Measurements from ENCODE around the gene MAEA.
A peak's percentile ranks its signal among the peaks of the same experiment; 100 is the strongest.

The MAEA gene

DNA sequence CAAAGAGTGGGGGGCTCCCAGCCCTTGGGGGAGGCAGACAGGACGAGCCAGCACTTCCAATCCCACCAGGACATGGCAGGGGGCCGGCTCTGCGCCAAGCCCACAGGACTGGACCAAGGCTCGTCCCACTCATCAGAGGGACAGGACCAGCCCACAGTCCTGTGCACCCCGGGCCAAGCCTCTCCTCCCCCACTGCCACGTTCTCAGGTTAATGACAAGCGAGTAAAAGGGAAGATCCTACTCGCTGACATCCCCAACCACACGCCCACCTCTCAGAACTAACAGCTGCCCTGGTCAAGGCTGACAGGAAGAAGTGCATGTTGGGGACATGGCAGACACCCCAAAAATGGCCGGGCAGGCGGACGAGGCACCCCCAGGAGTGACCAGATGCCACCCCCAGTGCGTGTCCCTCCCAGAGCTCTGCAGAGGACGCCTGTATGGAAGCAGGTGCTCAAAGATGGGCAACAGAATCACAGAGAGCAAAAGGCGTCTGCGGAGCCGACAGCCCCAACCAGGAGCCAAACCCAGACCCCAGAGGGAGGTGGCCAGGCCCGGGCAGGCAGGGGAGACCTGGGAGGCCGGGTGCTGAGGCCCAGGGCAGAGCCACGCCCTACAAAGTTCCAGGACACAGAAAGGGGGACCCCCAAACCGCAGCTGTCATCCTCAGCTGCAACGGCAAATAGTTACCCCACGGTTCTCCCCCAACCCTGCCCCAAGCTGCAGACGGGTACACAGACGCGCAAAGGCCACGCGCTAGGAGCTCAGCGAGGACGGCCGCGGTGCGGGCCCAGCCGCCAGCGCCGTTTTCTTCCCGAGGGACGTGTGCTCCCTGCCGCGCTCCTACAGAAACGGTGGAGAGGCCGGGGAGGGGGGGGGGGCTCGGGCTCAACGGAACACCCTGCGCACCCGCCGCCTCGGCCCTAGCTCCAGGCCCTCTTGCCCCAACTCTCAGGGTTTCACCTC, 42.5 kb upstream of the MAEA start:
- ATAC-seq = no peak
- Mint-ChIP-seq H3K27ac (peak overlapping the region; percentile 81), H3K27me3 (no peaks in the 10 kb centered on the region), H3K4me1 (peaks cover 78% of the 10 kb centered on the region), H3K36me3 (peaks cover 34% of the 10 kb centered on the region), H3K4me3 (peak overlapping the region; percentile 82), H3K9me3 (no peaks in the 10 kb centered on the region)

DNA sequence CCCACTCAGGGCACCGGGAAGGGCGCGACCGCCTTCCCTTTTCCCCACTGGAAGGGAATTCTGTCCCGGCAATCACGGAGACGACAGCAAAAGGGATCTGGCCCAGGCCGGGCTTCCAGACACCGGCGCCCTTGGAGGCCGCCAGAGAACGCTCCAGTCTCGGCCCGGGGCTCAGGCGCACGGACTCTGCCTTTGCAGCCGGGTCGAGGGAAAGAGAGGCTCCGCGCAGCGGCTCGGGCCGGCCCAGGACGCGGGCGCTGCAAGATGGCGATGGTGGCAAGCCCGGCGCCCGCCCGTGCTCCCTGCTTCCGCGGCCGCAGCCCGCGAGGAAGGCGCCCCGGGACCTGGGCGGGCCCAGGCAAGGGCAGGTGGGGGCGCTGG, 41.8 kb upstream of the MAEA start:
- Mint-ChIP-seq H3K9me3 (no peaks in the 10 kb centered on the region), H3K27ac (peak overlapping the region; percentile 81), H3K4me3 (peak overlapping the region; percentile 82), H3K27me3 (no peaks in the 10 kb centered on the region), H3K4me1 (peaks cover 77% of the 10 kb centered on the region), H3K36me3 (peaks cover 41% of the 10 kb centered on the region)
- no peak for ATAC-seq

DNA sequence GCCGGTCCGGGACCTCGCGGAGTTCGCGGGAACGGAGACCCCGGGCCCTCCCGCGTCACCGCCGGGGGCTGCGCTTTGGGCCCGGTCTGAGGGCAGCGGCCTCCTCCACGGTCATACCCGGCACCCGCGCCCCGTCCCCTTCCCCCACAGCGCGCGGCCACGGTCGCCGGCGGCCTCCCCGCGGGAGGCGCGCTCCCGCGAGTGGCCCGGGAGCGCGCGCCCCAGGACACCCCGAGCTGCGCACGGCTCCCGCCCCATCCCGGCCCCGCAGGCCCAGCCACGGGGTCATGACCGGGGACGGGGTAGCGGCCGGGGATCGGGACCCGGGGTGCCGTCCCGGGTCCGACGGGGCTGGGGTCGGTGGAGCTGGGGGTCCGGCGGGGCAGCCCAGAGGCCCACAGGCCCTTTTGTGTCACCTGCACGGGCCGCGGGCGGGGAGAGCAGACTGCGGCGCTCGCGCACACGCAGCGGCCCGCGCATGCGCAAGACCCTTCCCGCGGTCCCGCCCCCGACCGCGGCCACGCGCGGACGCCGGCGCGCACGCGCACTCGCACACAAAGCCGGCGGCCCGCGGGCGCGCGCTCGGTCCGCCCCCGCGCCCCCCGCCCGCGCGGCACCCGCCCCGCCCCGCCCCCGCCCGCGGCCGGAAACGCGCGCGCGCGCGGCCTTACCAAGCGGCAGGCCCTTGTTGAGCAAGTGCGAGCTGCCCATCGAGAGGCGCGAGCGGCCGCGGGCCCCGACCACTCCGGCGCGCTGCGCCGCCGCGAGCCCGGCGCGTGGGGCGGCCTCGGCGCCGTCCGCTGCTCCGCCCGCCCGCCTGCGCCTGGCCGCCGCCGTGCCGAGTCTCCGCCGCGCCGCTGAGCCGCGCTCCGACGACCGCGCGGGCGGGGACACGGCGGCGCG, 41.2 kb upstream of the MAEA start, which contains the start of gene CTBP1:
Gene CTBP1 (minus strand): TSS at position 886 of the 903 bp plus-strand sequence. CDS start 7,799 bp downstream, outside the sequence.
- Mint-ChIP-seq H3K9me3 (no peaks in the 10 kb centered on the region), H3K27ac (peak within 1 kb of the TSS; percentile 94), H3K4me1 (peaks cover 77% of the 10 kb centered on the region), H3K27me3 (no peaks in the 10 kb centered on the region), H3K4me3 (peak within 1 kb of the TSS; percentile 93), H3K36me3 (peaks cover 47% of the 10 kb centered on the region)
- ATAC-seq = peak; percentile 77

DNA sequence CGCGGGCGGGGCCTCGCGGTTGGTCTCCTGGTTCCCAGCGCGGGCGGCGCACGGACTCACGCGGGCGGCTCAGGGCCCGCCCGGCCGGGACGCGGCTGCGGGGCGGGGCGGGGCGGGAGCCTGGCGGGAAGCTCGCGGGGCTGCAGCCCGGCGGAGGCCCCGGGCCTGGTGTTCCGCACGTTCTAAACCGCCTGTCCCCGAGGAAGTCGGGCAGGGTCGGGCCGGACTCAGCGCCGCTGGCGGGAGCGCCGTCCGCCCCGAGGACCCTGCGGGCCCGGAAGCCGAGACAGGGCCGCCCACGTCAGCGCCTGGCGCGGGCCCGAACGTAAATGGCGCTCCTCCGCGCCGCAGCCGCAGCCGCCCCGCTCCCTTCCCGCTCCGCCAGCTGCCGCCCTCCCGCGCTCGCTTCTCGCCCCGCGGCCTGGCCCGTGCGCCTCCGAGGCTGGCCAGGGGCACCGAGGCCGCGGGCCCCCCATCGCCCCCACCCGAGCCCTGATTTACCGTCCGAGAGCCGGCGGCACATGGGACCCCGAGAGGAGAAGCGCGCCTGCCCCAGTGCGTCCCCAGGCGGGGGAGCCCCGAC, 40.5 kb upstream of the MAEA start:
- H3K27ac Mint-ChIP-seq = peak overlapping the region; percentile 94
- peaks cover 52% of the 10 kb centered on the region for H3K36me3 Mint-ChIP-seq
- H3K9me3 Mint-ChIP-seq = no peaks in the 10 kb centered on the region
- no peaks in the 10 kb centered on the region for H3K27me3 Mint-ChIP-seq
- H3K4me3 Mint-ChIP-seq = peak overlapping the region; percentile 93
- ATAC-seq = peak; percentile 81
- H3K4me1 Mint-ChIP-seq = peaks cover 74% of the 10 kb centered on the region

DNA sequence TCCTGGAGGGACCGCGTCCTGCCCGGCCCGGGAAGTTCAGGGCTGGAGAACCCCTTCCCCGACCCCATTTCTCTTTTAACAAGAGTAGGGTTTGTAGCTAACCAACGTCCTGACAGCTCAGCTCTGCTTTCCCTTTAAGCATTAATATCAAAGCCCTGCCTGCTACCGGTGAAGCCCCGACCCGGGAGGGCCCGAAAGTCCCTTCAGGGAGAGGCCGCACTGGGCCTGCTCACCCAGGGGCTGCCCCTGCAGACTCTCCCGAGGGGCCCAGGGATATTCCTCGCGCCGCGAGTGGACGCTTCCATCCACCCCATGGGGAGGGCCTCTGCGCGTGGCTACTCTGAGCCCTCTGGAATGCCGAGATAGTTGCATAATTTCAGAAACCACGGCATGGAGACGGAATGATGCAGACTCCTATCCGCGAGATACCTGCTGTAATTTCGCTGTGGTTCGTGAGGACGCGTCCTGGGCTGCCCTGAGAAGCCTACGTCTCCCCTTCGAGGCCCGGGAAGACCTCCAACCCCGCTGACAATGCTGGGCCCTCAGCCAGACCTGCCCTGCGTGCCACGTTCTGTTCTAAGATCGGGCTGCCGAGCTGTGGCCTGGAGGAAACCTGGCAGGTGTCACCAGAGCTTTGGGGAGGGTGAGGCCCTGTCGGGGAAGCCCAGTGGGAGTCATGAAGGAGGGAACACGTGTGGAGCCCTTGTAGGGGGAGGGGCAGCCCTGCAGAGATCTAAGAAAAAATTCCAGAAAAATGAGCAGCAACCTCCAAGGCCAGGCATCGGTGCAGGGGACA, 39.8 kb upstream of the MAEA start:
- Mint-ChIP-seq H3K4me1 (peaks cover 67% of the 10 kb centered on the region), H3K4me3 (peak overlapping the region; percentile 93), H3K27ac (peak overlapping the region; percentile 94), H3K9me3 (no peaks in the 10 kb centered on the region), H3K27me3 (no peaks in the 10 kb centered on the region), H3K36me3 (peaks cover 52% of the 10 kb centered on the region)
- no peak for ATAC-seq

DNA sequence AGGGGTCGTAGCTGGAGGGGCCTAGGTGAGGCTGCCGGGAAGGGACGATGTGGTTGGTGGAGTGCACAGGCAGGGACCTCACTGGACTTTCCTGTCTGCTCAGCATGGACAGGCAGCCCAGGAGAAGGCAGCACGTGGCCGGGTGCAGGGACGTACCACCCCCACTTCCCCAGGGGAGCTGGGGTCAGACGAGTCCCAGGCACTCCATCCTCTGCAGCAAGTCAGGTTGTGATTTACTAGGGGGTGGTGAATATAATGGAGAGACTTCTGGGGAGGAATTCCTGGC, 39.2 kb upstream of the MAEA start:
- H3K4me1 Mint-ChIP-seq = peaks cover 62% of the 10 kb centered on the region
- no peaks in the 10 kb centered on the region for H3K27me3 Mint-ChIP-seq
- peak overlapping the region; percentile 93 for H3K4me3 Mint-ChIP-seq
- no peaks in the 10 kb centered on the region for H3K9me3 Mint-ChIP-seq
- peak overlapping the region; percentile 94 for H3K27ac Mint-ChIP-seq
- H3K36me3 Mint-ChIP-seq = peaks cover 48% of the 10 kb centered on the region
- no peak for ATAC-seq

DNA sequence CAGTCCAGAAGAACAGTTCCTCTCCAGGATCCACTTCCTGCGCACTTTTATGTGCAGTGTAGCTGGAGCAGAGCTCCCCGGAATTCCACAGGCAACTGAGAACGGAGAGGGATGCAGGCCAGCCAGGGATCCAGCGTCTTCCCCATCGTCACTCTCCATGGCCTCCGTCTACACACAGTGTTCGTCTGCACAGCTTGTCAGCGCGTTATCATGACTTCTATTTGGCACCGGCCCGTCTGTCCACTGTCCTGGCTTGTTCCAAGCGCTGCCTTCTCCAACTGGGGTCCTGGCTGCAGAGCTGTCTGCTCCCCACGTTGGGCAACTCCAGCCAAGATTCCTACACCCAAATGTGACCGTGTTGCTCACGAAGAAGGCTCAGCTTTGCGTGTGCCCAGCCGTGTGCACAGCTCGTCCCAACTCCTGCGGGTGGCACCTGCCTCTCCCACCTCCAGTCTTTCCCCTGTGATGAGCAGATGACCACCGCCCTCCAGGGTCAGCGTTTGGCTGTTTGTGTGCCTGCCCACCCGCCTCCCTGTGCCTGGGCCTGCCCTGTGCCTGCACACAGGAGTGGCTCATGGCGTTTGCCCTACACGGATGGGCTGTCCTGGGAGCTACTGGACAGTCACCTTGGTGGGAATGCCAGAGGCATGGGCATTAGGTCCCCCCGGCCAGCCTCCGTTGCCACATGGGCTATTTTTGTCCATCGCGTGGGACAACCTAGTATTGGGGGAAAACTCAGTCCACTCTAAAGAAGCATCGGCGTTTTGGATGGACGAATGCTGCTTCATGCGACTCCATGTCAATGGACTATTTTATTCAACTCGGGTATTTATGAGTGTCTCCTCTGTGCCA, 38.5 kb upstream of the MAEA start:
- H3K4me3 Mint-ChIP-seq = peak overlapping the region; percentile 93
- H3K27me3 Mint-ChIP-seq = no peaks in the 10 kb centered on the region
- no peak for ATAC-seq
- H3K9me3 Mint-ChIP-seq = peaks cover 3% of the 10 kb centered on the region
- peak overlapping the region; percentile 94 for H3K27ac Mint-ChIP-seq
- peaks cover 61% of the 10 kb centered on the region for H3K4me1 Mint-ChIP-seq
- peaks cover 48% of the 10 kb centered on the region for H3K36me3 Mint-ChIP-seq

DNA sequence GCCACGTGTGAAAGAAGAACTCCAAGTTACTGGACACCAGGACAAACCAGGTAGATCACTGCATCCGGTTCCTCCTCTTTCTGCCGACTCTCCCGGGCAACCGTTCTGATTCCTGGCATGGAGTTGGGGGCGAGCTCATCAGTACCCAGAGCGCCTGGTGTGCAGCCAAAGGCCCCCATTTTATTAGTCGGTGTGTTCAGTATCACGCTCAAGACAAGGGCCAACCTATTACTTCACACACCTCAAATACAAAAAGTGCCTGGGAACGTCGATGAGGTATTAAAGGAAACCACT, 38.0 kb upstream of the MAEA start:
- ATAC-seq = no peak

DNA sequence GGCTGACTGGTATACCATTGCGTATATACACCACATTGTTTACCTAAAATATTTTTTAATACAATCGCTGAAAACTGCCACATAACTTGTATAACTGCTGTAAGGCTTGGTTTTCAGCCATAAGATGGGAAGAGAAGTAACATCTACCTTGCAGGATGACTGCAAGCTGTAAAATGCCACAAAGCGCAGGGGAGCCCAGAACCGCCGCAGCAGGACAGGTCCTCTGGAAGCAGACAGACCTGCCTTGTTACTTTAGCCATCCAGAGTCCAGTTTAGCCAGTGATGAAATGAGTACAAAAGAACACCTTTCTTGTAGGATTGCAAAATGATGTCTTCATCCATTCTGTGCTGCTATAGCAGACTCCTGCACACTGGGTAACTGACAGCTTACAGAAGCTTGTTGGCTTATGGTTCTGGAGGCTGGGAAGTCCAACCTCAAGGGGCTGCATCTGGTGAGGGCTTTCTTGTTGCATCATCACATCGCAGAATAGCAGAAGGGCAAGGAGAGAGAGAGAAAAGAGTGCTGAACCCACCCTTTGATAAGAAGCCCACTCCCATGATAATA, 36.7 kb upstream of the MAEA start:
- H3K4me3 Mint-ChIP-seq = no peak overlapping the region
- peaks cover 43% of the 10 kb centered on the region for H3K36me3 Mint-ChIP-seq
- H3K4me1 Mint-ChIP-seq = peaks cover 48% of the 10 kb centered on the region
- peaks cover 3% of the 10 kb centered on the region for H3K9me3 Mint-ChIP-seq
- H3K27ac Mint-ChIP-seq = no peak overlapping the region
- no peak for ATAC-seq
- no peaks in the 10 kb centered on the region for H3K27me3 Mint-ChIP-seq

More for the DNA sequence above, 38.0 kb upstream of the MAEA start:
- Mint-ChIP-seq H3K4me1 (peaks cover 56% of the 10 kb centered on the region), H3K4me3 (no peak overlapping the region), H3K27me3 (no peaks in the 10 kb centered on the region), H3K27ac (no peak overlapping the region), H3K36me3 (peaks cover 48% of the 10 kb centered on the region), H3K9me3 (peaks cover 3% of the 10 kb centered on the region)

DNA sequence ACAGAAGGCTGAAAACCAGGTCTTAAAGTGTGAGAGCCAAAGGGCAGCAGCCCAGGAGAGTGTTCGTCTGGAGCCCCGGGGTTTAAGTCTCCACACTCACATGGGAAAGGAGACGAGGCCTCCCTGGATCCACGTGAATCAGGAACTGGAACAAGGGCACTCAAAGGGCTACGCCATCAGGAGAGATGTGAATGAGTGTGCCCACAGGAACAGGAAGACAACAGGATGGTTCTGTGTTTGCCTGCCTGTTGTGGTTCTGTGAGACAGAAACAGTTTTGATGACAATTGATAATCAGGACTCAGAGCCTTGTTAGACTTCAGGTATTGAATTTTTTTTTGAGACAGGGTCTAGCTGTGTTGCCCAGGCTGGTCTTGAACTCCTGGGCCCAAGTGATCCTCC, 35.9 kb upstream of the MAEA start:
- Mint-ChIP-seq H3K9me3 (peaks cover 3% of the 10 kb centered on the region), H3K36me3 (peaks cover 43% of the 10 kb centered on the region), H3K27ac (no peak overlapping the region), H3K27me3 (no peaks in the 10 kb centered on the region), H3K4me3 (no peak overlapping the region), H3K4me1 (peaks cover 48% of the 10 kb centered on the region)
- no peak for ATAC-seq

DNA sequence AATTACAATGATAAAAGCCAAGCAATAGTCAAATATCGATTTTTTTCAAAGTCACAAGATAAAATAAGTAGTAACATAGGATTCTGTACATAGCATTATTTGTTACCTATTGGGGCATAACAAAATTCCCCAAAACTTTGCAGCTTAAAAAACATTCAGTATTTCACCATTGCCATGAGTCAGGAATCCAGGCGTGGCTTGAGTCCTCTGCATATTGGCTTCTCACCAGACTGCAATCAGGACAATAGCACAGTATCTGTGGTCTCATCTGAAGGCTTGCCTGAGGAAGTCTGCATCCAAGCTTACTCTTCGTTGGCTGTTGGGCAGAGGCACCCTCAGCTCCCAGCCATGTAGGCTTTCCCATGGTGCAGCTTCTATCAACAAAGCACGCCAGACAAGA, 34.5 kb upstream of the MAEA start:
- Mint-ChIP-seq H3K9me3 (peaks cover 3% of the 10 kb centered on the region), H3K4me1 (peaks cover 52% of the 10 kb centered on the region), H3K27me3 (no peaks in the 10 kb centered on the region), H3K4me3 (no peak overlapping the region), H3K36me3 (peaks cover 40% of the 10 kb centered on the region), H3K27ac (no peak overlapping the region)
- ATAC-seq = no peak

DNA sequence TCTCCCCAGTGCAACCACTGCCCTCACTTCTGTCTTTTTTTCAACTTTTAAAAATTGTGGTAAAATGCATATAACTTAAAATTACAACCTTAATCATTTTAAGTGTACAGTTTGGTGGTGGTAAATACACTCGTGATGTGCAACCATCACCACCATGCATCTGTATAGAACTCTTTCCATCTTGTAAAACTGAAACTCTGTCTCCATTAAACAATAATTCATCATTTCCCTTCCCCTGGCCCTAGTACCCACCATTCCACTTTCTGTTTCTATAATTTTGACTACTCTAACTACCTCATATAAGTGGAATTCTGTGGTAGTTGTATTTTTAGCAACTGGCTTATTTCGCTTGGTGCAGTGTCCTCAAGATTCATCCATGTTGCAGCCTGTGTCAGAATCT, 34.0 kb upstream of the MAEA start:
- H3K27me3 Mint-ChIP-seq = no peaks in the 10 kb centered on the region
- H3K9me3 Mint-ChIP-seq = peaks cover 3% of the 10 kb centered on the region
- peaks cover 37% of the 10 kb centered on the region for H3K36me3 Mint-ChIP-seq
- H3K27ac Mint-ChIP-seq = no peak overlapping the region
- ATAC-seq = no peak
- no peak overlapping the region for H3K4me3 Mint-ChIP-seq
- H3K4me1 Mint-ChIP-seq = peaks cover 52% of the 10 kb centered on the region

DNA sequence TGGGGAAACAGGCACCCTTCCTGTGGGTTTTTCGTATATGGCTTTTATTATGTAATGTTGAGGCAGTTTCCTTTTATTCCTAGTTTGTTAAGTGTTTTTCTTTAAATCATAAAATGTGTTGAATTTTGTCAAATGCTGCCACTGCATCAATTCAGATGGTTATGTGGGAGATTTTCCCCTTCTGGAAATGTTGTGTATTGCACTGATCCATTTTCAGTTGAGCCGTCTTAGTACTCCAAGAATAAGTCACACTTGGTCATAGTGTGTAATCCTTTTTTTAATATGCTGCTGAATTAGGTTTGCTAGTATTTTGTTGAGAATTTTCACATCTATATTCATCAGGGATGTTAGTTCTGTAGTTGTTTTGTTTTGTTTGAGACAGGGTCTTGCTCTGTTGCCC, 31.2 kb upstream of the MAEA start:
- Mint-ChIP-seq H3K27me3 (no peaks in the 10 kb centered on the region), H3K27ac (no peak overlapping the region), H3K4me1 (peaks cover 37% of the 10 kb centered on the region), H3K4me3 (no peak overlapping the region), H3K9me3 (peaks cover 3% of the 10 kb centered on the region), H3K36me3 (peaks cover 12% of the 10 kb centered on the region)
- ATAC-seq = no peak

DNA sequence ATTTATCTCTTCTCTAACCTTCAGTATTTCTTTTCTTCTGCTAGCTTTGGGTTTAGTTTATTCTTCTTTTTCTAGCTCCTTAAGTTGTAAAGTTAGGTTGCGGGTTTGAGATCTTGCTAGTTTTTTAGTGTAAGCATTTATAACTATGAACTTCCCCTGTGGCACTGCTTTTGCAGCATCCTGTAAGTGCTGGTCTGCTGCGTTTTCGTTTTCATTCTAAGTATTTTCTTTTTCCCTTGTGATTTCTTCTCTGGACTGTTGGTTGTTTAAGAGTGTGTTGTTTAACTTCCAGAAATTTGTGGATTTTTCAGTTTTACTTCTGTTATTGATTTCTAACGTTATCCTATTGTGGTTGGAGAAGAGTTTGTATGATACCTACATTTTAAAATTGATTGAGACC, 29.7 kb upstream of the MAEA start:
- H3K4me1 Mint-ChIP-seq = peaks cover 32% of the 10 kb centered on the region
- H3K4me3 Mint-ChIP-seq = peak overlapping the region; percentile 49

More for the DNA sequence above, 29.7 kb upstream of the MAEA start:
- peaks cover 3% of the 10 kb centered on the region for H3K9me3 Mint-ChIP-seq
- no peaks in the 10 kb centered on the region for H3K36me3 Mint-ChIP-seq
- no peak for ATAC-seq
- peak overlapping the region; percentile 79 for H3K27ac Mint-ChIP-seq
- no peaks in the 10 kb centered on the region for H3K27me3 Mint-ChIP-seq
